HG03045 (cell line): Measurements from ENCODE around the gene WDCP.

ENCODE experiments used
- ATAC-seq: cut with Tn5 transposase; IDR thresholded peaks from one replicate; pipeline ENCODE4 v1.9.1; 2021; ENCODE audit warnings: mild to moderate bottlenecking, moderate library complexity; ENCODE audit not compliant: unreplicated experiment

The WDCP gene

GRCh38 chr2:24007693-24008092 lies 39.5 kb downstream of the WDCP start:
- no peak for ATAC-seq

- ATAC-seq, result no peak
Measured at GRCh38 chr2:23994567-23994966, 52.6 kb downstream of the WDCP start.

GRCh38 chr2:23993736-23994269 lies 53.4 kb downstream of the WDCP start:
- no peak for ATAC-seq

- no peak for ATAC-seq
Measured at GRCh38 chr2:23992931-23993330, 54.3 kb downstream of the WDCP start.

- no peak for ATAC-seq
Measured at GRCh38 chr2:23988371-23988770, 58.8 kb downstream of the WDCP start.
